ENCODE results near the gene NOL7. TPM values are rescaled to one million over a fixed set of nuclear protein-coding genes. Genes with fewer than 3 reads are reported as not detected.

The NOL7 gene
- total and polyA plus RNA-seq, 2 of the 13 experiments (the other 11 are each of a cell fraction or from before 2014, with no cell fraction given) = 37.8 to 186 TPM

DNA sequence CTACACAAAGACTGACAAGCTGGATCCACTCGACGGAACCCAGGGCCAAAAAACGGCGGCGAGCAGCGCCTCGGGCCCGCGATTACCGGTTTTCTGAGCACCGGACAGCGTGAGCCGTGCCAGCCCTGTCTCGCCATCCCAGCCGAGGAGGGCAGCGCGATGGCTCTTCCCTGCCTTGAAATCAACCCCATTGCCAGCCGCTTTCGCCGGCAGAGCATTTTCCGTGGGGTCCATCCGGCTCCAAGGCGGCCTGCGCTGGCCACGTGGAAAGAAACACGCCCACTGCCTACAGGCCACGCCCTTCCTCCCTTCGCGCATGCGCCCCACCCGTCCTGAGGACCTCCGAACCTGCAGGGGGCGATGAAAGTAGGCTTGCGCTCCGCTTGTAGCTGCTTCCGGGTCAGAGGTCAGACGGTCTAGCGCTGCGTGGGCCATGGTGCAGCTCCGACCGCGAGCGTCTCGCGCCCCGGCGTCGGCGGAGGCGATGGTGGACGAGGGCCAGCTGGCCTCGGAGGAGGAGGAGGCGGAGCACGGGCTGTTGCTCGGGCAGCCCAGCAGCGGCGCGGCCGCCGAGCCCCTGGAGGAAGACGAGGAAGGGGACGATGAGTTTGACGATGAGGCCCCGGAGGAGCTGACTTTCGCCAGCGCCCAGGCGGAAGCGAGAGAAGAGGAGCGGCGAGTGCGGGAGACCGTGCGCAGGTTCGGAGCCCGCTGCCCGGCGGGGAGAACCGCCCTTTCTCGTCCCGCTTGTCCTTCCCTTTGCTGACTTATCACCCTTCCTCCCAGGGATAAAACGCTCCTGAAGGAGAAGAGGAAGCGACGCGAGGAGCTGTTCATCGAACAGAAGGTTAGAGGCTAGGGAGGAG, at the start of gene NOL7 (continued):
- TF ChIP-seq, protein P1, sequence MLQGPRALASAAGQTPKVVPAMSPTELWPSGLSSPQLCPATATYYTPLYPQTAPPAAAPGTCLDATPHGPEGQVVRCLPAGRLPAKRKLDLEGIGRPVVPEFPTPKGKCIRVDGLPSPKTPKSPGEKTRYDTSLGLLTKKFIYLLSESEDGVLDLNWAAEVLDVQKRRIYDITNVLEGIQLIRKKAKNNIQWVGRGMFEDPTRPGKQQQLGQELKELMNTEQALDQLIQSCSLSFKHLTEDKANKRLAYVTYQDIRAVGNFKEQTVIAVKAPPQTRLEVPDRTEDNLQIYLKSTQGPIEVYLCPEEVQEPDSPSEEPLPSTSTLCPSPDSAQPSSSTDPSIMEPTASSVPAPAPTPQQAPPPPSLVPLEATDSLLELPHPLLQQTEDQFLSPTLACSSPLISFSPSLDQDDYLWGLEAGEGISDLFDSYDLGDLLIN (CRISPR knock-in tag; IDR thresholded peaks at IDR 0.05; ENCODE audit: borderline replicate concordance) = peak; percentile 48; the same call in 1 of the 2 replicates
- peak; percentile 98 for TF ChIP-seq ZNF780A (CRISPR knock-in tag; IDR thresholded peaks at IDR 0.05)
- TF ChIP-seq RFX1 (IDR thresholded peaks at IDR 0.05) = no peak
- TF ChIP-seq ZFP62 (CRISPR knock-in tag; IDR thresholded peaks at IDR 0.05) = no peak
- TF ChIP-seq, protein P2, sequence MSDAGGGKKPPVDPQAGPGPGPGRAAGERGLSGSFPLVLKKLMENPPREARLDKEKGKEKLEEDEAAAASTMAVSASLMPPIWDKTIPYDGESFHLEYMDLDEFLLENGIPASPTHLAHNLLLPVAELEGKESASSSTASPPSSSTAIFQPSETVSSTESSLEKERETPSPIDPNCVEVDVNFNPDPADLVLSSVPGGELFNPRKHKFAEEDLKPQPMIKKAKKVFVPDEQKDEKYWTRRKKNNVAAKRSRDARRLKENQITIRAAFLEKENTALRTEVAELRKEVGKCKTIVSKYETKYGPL (CRISPR knock-in tag; IDR thresholded peaks at IDR 0.05) = no peak
- peak; percentile 68; the same call in 1 of the 2 replicates for TF ChIP-seq ESRRA (CRISPR knock-in tag; IDR thresholded peaks at IDR 0.05; ENCODE audit: low read depth)
- TF ChIP-seq, protein P3, sequence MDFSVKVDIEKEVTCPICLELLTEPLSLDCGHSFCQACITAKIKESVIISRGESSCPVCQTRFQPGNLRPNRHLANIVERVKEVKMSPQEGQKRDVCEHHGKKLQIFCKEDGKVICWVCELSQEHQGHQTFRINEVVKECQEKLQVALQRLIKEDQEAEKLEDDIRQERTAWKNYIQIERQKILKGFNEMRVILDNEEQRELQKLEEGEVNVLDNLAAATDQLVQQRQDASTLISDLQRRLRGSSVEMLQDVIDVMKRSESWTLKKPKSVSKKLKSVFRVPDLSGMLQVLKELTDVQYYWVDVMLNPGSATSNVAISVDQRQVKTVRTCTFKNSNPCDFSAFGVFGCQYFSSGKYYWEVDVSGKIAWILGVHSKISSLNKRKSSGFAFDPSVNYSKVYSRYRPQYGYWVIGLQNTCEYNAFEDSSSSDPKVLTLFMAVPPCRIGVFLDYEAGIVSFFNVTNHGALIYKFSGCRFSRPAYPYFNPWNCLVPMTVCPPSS (IDR thresholded peaks at IDR 0.05) = no peak
- TF ChIP-seq NCOA5 (CRISPR knock-in tag; IDR thresholded peaks at IDR 0.05) = no peak
- peak; percentile 94 for TF ChIP-seq IKZF4 (CRISPR knock-in tag; IDR thresholded peaks at IDR 0.05; ENCODE audit: borderline replicate concordance, low read depth, not compliant biosample characterization)
- TF ChIP-seq ZNF746 (CRISPR knock-in tag; IDR thresholded peaks at IDR 0.05) = peak; percentile 89
- TF ChIP-seq CREB1 (IDR thresholded peaks at IDR 0.05) = peak; percentile 68
- peak; percentile 46; the same call in 1 of the 2 replicates for TF ChIP-seq CREB1 (CRISPR knock-in tag; IDR thresholded peaks at IDR 0.05)
- TF ChIP-seq ZNF660 (CRISPR knock-in tag; IDR thresholded peaks at IDR 0.05; ENCODE audit: borderline replicate concordance, low read depth) = no peak
- TF ChIP-seq, protein P4, sequence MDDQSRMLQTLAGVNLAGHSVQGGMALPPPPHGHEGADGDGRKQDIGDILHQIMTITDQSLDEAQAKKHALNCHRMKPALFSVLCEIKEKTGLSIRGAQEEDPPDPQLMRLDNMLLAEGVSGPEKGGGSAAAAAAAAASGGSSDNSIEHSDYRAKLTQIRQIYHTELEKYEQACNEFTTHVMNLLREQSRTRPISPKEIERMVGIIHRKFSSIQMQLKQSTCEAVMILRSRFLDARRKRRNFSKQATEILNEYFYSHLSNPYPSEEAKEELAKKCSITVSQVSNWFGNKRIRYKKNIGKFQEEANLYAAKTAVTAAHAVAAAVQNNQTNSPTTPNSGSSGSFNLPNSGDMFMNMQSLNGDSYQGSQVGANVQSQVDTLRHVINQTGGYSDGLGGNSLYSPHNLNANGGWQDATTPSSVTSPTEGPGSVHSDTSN (CRISPR knock-in tag; IDR thresholded peaks at IDR 0.05; ENCODE audit: borderline replicate concordance) = peak; percentile 73
- peak; percentile 93; the same call in 1 of the 2 replicates for TF ChIP-seq ZNF672 (CRISPR knock-in tag; IDR thresholded peaks at IDR 0.05)
- TF ChIP-seq, protein P5, sequence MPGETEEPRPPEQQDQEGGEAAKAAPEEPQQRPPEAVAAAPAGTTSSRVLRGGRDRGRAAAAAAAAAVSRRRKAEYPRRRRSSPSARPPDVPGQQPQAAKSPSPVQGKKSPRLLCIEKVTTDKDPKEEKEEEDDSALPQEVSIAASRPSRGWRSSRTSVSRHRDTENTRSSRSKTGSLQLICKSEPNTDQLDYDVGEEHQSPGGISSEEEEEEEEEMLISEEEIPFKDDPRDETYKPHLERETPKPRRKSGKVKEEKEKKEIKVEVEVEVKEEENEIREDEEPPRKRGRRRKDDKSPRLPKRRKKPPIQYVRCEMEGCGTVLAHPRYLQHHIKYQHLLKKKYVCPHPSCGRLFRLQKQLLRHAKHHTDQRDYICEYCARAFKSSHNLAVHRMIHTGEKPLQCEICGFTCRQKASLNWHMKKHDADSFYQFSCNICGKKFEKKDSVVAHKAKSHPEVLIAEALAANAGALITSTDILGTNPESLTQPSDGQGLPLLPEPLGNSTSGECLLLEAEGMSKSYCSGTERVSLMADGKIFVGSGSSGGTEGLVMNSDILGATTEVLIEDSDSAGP (CRISPR knock-in tag; IDR thresholded peaks at IDR 0.05; ENCODE audit: borderline replicate concordance) = peak; percentile 98
- peak; percentile 97 for TF ChIP-seq SRSF1 (optimal IDR thresholded peaks at IDR 0.05; ENCODE audit: low read depth, low read length)
- peak; percentile 91; the same call in 1 of the 2 replicates for TF ChIP-seq ZNF256 (CRISPR knock-in tag; conservative IDR thresholded peaks at IDR 0.05)
- peak; percentile 99 for TF ChIP-seq KLF9 (CRISPR knock-in tag; IDR thresholded peaks at IDR 0.05; ENCODE audit: low read depth)
